HG02981 (cell line): Measurements from ENCODE around the gene SLC20A1.
"Not testable (repeated sequence)": the region's sequence is repeated elsewhere in the genome, so short reads cannot be mapped to it uniquely, and the experiment has no call there.

Source experiments
- ATAC-seq: cut with Tn5 transposase; IDR thresholded peaks from one replicate; pipeline ENCODE4 v1.9.1; 2021; ENCODE audit warnings: mild to moderate bottlenecking, moderate library complexity; ENCODE audit not compliant: unreplicated experiment

The SLC20A1 gene, protein sequence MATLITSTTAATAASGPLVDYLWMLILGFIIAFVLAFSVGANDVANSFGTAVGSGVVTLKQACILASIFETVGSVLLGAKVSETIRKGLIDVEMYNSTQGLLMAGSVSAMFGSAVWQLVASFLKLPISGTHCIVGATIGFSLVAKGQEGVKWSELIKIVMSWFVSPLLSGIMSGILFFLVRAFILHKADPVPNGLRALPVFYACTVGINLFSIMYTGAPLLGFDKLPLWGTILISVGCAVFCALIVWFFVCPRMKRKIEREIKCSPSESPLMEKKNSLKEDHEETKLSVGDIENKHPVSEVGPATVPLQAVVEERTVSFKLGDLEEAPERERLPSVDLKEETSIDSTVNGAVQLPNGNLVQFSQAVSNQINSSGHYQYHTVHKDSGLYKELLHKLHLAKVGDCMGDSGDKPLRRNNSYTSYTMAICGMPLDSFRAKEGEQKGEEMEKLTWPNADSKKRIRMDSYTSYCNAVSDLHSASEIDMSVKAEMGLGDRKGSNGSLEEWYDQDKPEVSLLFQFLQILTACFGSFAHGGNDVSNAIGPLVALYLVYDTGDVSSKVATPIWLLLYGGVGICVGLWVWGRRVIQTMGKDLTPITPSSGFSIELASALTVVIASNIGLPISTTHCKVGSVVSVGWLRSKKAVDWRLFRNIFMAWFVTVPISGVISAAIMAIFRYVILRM

GRCh38 chr2:112645310-112646101 is at the start of gene SLC20A1:
TSS of gene SLC20A1 (plus strand) at chr2:112645939. CDS start at chr2:112646829, 890 bp downstream.
- peak; percentile 89 for ATAC-seq

DNA sequence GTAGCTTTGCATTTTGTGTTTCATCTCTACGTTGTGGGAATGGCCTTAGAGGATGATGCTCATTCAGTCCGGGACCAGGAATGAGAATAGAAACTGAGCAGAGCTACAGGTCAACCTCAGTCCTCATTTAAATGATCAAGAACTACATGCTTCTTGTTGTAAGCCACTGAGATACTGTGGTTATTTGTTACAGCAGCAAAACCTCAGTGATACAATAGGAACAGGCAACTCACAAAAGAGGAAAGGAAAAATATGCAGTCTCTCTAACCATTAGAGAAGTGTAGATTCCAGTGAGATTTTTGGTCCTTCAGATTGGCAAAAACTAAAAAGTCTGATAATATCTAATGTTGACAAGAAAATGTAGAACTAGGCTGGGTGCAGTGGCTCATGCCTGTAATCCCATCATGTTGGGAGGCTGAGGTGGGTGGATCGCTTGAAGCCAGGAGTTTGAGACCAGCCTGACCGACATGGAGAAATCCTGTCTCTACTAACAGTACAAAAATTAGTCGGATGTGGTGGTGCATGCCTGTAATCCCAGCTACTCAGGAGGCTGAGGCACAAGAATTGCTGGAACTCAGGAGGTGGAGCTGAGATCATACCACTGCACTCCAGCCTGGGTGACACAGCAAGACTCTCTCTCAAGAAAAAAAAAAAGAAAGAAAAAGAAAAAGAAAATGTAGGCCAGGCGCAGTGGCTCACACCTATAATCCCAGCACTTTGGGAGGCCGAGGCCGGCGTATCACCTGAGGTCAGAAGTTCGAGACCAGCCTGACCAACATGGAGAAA is 48.0 kb upstream of the SLC20A1 start:
- no peak for ATAC-seq

DNA sequence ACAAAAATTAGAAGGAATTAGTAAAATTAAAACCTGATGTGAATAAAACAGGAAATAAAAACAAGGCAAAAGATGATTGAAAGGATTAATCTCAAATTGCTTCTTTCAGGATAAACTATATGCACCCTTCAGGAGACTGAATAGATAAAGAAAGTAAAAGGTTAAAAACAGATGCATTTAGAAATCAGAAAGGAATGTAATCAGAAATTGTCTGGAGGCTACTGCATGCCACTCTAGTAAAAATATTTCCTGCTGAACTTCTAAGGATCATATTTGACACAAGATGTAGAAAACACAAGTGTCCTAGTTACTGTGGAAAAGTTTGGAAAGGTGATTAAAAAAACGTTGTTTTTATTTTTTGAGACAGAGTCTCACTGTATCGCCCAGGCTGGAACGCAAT is 45.1 kb upstream of the SLC20A1 start:
- ATAC-seq: no peak

- ATAC-seq: no peak
These were observed 44.0 kb upstream of the SLC20A1 start for GRCh38 chr2:112601754-112602153.

DNA sequence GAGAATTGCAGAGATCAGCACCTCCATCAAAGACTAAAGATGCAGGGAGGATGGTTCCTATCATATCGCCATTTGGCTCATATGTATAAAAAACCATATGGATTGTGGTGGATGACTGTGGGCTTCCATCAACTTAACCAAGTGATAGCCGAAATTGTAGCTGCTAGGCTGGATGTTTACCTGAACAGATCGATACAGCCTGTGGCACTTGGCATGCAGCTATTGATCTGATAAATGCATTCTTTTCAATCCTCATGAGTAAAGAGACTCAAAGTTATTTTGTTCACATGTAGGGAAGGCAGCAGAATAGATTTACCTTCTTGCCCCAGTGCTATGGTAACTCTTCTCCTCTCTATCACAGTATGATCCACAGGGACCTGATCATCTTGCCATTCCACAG is 42.8 kb upstream of the SLC20A1 start:
- ATAC-seq: no peak

DNA sequence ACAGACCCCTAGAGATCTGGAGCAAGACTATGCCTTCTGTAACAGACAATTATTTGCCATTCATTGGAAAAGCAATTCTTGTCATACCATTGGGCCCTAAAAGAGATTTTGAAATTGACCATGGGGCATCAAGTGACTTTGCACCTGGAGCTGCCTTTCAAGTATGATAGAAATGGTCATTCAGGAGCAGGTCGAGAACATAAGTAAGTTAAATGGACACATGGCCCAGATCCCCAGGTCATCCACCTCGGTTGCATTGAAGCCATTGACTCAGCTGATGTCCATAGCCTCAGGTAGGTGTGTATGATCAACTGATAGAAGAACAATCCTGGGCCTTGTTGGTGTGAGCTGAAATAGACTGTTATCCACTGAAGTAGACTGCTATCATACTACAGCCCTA is 42.0 kb upstream of the SLC20A1 start:
- no peak for ATAC-seq

DNA sequence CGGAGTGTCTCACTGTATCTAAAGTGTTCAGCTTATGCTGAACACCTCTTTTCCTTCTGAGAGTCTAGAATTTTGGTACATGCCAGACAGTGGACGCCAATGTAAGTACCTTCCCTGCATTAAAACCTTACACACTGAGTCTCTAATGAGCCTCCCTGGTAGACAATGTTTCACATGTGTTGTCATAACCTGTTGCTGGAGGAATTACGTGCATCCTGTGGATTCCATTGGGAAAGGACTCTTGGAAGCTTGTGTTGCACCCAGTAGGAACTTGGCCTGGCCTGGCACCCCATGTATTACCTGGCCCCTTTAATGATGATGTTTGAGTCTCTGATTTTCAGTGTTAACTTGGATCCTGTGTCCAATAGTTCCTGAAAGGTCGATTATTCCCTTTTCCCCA is 40.8 kb upstream of the SLC20A1 start:
- ATAC-seq: no peak

GRCh38 chr2:112605926-112606325 is 39.8 kb upstream of the SLC20A1 start:
- no peak for ATAC-seq

GRCh38 chr2:112606547-112606946 is 39.2 kb upstream of the SLC20A1 start:
- ATAC-seq: no peak

DNA sequence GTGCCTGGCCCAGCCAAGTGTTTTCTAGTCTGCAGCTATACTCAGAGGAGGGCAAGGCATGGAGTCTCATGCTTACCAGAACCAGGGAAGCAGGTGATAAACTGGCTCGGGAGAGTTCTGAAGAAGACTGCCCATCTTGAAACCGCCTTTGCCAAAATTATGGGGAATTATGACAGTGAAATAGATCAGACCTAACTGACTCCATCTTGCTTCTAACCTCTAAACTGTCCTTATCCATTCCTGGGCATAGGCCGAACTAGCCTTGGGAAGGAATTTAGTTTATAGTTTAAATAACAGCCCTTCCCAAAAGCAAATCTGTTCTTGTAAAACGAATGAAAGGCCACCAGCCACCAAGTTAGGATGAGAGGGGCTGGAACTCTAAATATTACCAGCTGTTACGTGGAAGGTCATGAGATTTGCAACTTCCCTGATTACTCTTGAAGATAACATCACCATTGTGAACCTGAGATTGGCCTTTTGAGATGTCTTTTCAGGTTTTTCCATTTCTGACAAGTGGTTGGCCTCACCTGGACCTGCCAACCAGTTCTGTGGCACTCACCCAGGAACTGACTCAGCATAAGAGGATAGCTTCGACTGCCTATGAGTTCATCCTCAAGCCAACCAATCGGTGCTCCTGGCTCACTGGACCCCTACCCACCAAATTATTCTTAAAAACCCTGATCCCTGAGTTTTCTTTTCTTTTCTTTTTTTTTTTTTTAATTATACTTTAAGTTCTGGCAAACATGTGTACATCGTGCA is 37.9 kb upstream of the SLC20A1 start:
- no peak for ATAC-seq

DNA sequence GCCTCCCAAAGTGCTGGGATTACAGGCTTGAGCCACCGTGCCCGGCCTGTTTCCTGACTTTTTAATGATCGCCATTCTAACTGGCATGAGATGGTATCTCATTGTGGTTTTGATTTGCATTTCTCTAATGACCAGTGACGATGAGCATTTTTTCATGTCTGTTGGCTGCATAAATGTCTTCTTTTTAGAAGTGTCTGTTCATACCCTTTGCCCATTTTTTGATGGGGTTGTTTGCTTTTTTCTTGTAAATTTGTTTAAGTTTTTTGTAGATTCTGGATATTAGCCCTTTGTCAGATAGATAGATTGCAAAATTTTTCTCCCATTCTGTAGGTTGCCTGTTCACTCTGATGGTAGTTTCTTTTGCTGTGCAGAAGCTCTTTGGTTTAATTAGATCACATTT is 36.4 kb upstream of the SLC20A1 start:
- not testable (repeated sequence) for ATAC-seq

- ATAC-seq: not testable (repeated sequence)
These were observed 33.5 kb upstream of the SLC20A1 start for GRCh38 chr2:112612283-112612682.

- no peak for ATAC-seq
These were observed 31.4 kb upstream of the SLC20A1 start for GRCh38 chr2:112614201-112614840.

GRCh38 chr2:112615051-112615450 is 30.7 kb upstream of the SLC20A1 start:
- ATAC-seq: no peak

- ATAC-seq: not testable (repeated sequence)
These were observed 29.9 kb upstream of the SLC20A1 start for GRCh38 chr2:112615798-112616197.

DNA sequence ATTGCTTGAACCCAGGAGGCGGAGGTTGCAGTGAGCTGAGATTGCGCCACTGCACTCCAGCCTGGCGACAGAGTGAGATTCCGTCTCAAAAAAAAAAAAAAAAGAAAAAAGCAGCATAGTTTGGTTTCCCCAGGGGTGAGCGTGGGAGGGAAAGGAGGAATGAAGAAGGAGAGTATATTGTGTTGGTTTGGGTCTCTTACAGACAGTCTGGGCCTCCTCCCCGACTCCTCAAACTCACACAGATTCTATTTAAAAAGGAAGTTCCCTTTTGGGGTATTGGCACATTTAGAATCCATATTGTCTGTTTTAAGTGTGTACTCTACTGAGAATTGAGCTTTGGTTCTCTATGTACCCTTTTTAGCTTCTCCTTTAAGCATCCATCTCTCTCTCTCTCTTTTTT is 27.4 kb upstream of the SLC20A1 start:
- ATAC-seq: no peak

DNA sequence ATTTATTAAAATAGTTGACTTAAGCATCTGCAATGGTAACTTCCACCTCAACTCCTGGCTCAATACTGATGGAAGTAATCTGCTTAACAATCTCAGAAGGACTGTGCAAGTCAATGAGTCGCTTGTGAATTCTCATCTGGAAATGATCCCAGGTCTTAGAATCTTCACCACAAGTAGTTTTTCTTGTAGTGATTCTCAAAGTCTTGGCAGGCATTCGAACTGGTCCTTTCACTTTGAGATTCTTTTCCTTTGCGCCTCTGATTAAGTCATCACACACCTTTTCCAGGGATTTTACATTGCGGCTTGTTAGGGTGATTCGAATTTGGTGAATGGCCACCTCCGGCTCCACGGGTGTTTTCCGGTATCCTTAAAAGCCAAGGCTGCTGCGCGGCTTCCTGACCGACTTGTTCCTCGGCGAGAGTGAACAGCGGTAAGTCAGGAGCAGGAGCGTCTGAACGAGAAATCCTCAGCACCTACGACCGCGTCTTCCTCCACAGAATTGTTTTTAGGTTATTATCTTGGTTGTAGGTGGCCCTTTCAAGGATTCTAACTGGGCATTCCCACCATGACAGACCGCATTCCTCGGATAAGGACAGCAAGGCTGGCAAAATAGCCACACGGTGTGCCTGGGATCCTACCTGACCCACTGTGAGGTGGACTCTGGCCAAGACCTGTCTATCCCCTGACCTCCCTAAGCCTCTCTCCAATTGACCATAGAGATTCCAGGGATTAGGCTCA is 23.8 kb upstream of the SLC20A1 start:
- no peak for ATAC-seq

GRCh38 chr2:112622528-112622849 is 23.2 kb upstream of the SLC20A1 start:
- ATAC-seq: no peak
